ENCODE measurements around the gene PXMP2. TPM values are rescaled to one million over a fixed set of nuclear protein-coding genes. Genes with fewer than 3 reads are reported as not detected.

Gene PXMP2
- total RNA-seq, 1 donor from 2014 or later: 48.9 TPM

- no peak for TF ChIP-seq CTCF (conservative IDR thresholded peaks at IDR 0.05; ENCODE audit: low read depth, low read length)
- no peak for DNase-seq (ENCODE audit: low read depth)
- H3K4me3 ChIP-seq (ENCODE audit: low read depth, low read length): peak within 1 kb of the TSS; percentile 81
Observed at GRCh38 chr12:132710405-132711079, 23.2 kb downstream of the PXMP2 start, which contains the start of gene PGAM5. Gene PGAM5, plus strand, starts transcription at chr12:132710842. Its CDS starts 35 bp downstream, at chr12:132710877.

- no peak for TF ChIP-seq CTCF (conservative IDR thresholded peaks at IDR 0.05; ENCODE audit: low read depth, low read length)
- peak overlapping the region; percentile 81 for H3K4me3 ChIP-seq (ENCODE audit: low read depth, low read length)
- DNase-seq (ENCODE audit: low read depth): no peak
Observed at GRCh38 chr12:132711080-132711843, 23.9 kb downstream of the PXMP2 start.

DNA sequence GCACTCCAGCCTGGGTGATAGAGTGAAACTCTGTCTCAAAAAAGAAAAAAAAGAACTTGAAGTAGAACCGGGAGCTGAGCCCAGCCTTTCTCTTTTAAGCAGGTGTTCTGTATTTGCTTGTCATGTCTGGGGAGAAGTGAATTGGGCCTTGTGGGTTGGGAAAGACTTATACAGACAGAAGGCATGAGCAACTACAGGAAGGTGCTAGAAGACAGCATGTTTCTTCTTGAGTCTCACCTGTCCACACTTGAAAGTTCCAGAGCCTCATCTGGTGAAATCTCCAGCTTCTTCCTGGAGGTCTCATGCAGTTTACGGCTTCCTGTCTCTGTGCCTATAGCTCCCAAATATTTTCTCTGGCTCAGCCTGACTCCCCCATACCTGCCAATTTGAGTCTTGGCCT is 25.7 kb downstream of the PXMP2 start:
- no peak for TF ChIP-seq CTCF (conservative IDR thresholded peaks at IDR 0.05; ENCODE audit: low read depth, low read length)
- H3K4me3 ChIP-seq (ENCODE audit: low read depth, low read length): no peak overlapping the region
- no peak for DNase-seq (ENCODE audit: low read depth)

- no peak for TF ChIP-seq CTCF (conservative IDR thresholded peaks at IDR 0.05; ENCODE audit: low read depth, low read length)
- no peak for DNase-seq (ENCODE audit: low read depth)
- no peak overlapping the region for H3K4me3 ChIP-seq (ENCODE audit: low read depth, low read length)
Observed at GRCh38 chr12:132715874-132716273, 28.5 kb downstream of the PXMP2 start.

GRCh38 chr12:132716356-132716755 is 29.0 kb downstream of the PXMP2 start:
- H3K4me3 ChIP-seq (ENCODE audit: low read depth, low read length): no peak overlapping the region
- TF ChIP-seq CTCF (conservative IDR thresholded peaks at IDR 0.05; ENCODE audit: low read depth, low read length): no peak
- no peak for DNase-seq (ENCODE audit: low read depth)

- no peak for DNase-seq (ENCODE audit: low read depth)
- H3K4me3 ChIP-seq (ENCODE audit: low read depth, low read length): no peak overlapping the region
- TF ChIP-seq CTCF (conservative IDR thresholded peaks at IDR 0.05; ENCODE audit: low read depth, low read length): no peak
Observed at GRCh38 chr12:132717011-132717410, 29.6 kb downstream of the PXMP2 start.

Measured in epithelial cell of proximal tubule (primary cell).